ENCODE data around the gene EBF3.

EBF3 gene

DNA sequence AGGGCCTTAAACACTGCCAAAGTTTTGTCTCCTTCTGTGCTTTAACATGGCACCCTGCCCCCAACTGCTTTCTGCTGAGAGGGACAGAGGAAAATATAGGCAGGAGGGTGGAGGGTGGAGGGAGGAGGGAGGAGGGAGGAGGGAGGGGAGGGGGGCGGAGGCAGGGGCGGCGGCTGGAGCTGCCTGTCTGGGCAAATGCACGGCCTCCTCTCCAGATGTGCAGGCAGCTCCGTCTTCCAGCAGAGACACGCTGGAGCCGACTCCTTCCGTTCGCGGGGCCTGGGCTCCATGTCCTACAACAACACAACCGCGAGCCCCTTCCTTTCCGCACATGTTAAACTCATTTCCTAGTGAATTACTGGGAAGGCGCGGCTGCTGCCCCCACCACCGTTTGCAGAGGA is 14.2 kb downstream of the EBF3 start:
- Histone ChIP-seq H2BK120ac (ENCODE audit: low read depth, low read length) (no peak overlapping the region), H3K36me3 (replicated peaks in 1 of 2; ENCODE audit: control insufficient read depth in 2 of 2, insufficient read depth in 2 of 2, low read length in 2 of 2) (no peaks in the 10 kb centered on the region), H3K9me3 (replicated peaks in 1 of 2; ENCODE audit: control insufficient read depth in 2 of 2, insufficient read depth in 1 of 2, low read depth in 1 of 2, low read length in 2 of 2) (no peaks in the 10 kb centered on the region), H3K4me1 (ENCODE audit: control insufficient read depth in 2 of 2, insufficient read depth in 1 of 2, low read depth in 1 of 2, low read length in 2 of 2) (peaks cover 20 to 37% of the 10 kb centered on the region in 2 donors), H3K4me3 (ENCODE audit: low read length in 2 of 2) (peak overlapping the region in 1 of 2 donors; percentile 26), H3K23ac (ENCODE audit: low read depth, low read length, poor library complexity) (no peak overlapping the region), H2AK5ac (ENCODE audit: low read depth, low read length) (no peak overlapping the region), H3K18ac (ENCODE audit: low read length) (peak overlapping the region; percentile 53), H4K91ac (ENCODE audit: low read depth, low read length, poor library complexity) (no peak overlapping the region), H2BK12ac (ENCODE audit: low read length) (no peak overlapping the region), H2AFZ (ENCODE audit: low read length) (peak overlapping the region; percentile 95), H2BK5ac (ENCODE audit: low read length) (no peak overlapping the region), H2BK15ac (ENCODE audit: low read length) (no peak overlapping the region), H4K8ac (ENCODE audit: low read depth, low read length) (no peak overlapping the region), H3K4me2 (ENCODE audit: insufficient read depth, low read length, poor library complexity, severe bottlenecking) (peak overlapping the region; percentile 30), H3K27me3 (ENCODE audit: control insufficient read depth in 3 of 3, insufficient read depth in 3 of 3, low read depth in 1 of 3, low read length in 3 of 3) (no peaks in the 10 kb centered on the region), H3K27ac (replicated peaks; ENCODE audit: low read length) (no peak overlapping the region), H3K79me1 (ENCODE audit: low read depth, low read length) (no peaks in the 10 kb centered on the region), H3K9ac (ENCODE audit: low read depth, low read length, poor library complexity) (no peak overlapping the region), H3K4ac (ENCODE audit: low read length) (no peak overlapping the region), H3K14ac (ENCODE audit: low read length) (no peak overlapping the region)
- peak; percentile 21 for DNase-seq (ENCODE audit: low spot score)
- WGBS, 2 donors (ENCODE audit: extremely low coverage in 2 of 2, insufficient read length in 2 of 2, insufficient replicate concordance in 1 of 2) = no CpG with 5 or more reads among the region's 16 CpGs

DNA sequence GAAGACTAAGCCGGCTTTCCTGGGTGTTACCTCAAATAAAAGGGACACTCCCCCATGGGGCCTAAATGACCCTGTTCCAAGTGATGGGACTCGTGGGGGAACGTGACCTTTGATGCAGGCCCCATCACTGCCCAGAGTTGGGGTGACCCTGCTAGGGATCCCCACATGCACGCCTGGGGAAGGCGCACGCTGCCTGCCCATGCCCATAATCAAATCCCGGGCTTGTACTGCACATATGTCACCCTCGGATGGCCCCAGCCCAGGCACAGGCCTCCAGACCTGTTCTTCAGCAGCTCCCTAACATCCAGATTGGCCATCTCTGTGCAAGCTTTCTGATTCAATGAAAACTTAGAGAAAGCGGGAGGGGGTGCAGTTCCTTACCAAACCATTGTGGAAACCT is 14.7 kb downstream of the EBF3 start:
- no peak overlapping the region for H2BK12ac ChIP-seq (ENCODE audit: low read length)
- no peak overlapping the region for H2BK120ac ChIP-seq (ENCODE audit: low read depth, low read length)
- no peak overlapping the region for H3K9ac ChIP-seq (ENCODE audit: low read depth, low read length, poor library complexity)
- H4K91ac ChIP-seq (ENCODE audit: low read depth, low read length, poor library complexity) = no peak overlapping the region
- H2AK5ac ChIP-seq (ENCODE audit: low read depth, low read length) = peak overlapping the region; percentile 20
- peak overlapping the region; percentile 63 for H3K14ac ChIP-seq (ENCODE audit: low read length)
- H3K4me2 ChIP-seq (ENCODE audit: insufficient read depth, low read length, poor library complexity, severe bottlenecking) = no peak overlapping the region
- H4K8ac ChIP-seq (ENCODE audit: low read depth, low read length) = no peak overlapping the region
- no peaks in the 10 kb centered on the region for H3K36me3 ChIP-seq (replicated peaks in 1 of 2; ENCODE audit: control insufficient read depth in 2 of 2, insufficient read depth in 2 of 2, low read length in 2 of 2)
- no peaks in the 10 kb centered on the region for H3K9me3 ChIP-seq (replicated peaks in 1 of 2; ENCODE audit: control insufficient read depth in 2 of 2, insufficient read depth in 1 of 2, low read depth in 1 of 2, low read length in 2 of 2)
- peak overlapping the region; percentile 66 for H3K18ac ChIP-seq (ENCODE audit: low read length)
- no peak for DNase-seq (ENCODE audit: low spot score)
- peaks cover 20 to 37% of the 10 kb centered on the region in 2 donors for H3K4me1 ChIP-seq (ENCODE audit: control insufficient read depth in 2 of 2, insufficient read depth in 1 of 2, low read depth in 1 of 2, low read length in 2 of 2)
- H2AFZ ChIP-seq (ENCODE audit: low read length) = peak overlapping the region; percentile 68
- no peak overlapping the region for H3K27ac ChIP-seq (replicated peaks; ENCODE audit: low read length)
- H2BK15ac ChIP-seq (ENCODE audit: low read length) = no peak overlapping the region
- H3K27me3 ChIP-seq (ENCODE audit: control insufficient read depth in 3 of 3, insufficient read depth in 3 of 3, low read depth in 1 of 3, low read length in 3 of 3) = no peaks in the 10 kb centered on the region
- H2BK5ac ChIP-seq (ENCODE audit: low read length) = no peak overlapping the region
- H3K79me1 ChIP-seq (ENCODE audit: low read depth, low read length) = no peaks in the 10 kb centered on the region
- no CpG with 5 or more reads among the region's 9 CpGs for WGBS, 2 donors (ENCODE audit: extremely low coverage in 2 of 2, insufficient read length in 2 of 2, insufficient replicate concordance in 1 of 2)
- no peak overlapping the region for H3K23ac ChIP-seq (ENCODE audit: low read depth, low read length, poor library complexity)
- H3K4ac ChIP-seq (ENCODE audit: low read length) = no peak overlapping the region
- H3K4me3 ChIP-seq (ENCODE audit: low read length in 2 of 2) = no peak overlapping the region

DNA sequence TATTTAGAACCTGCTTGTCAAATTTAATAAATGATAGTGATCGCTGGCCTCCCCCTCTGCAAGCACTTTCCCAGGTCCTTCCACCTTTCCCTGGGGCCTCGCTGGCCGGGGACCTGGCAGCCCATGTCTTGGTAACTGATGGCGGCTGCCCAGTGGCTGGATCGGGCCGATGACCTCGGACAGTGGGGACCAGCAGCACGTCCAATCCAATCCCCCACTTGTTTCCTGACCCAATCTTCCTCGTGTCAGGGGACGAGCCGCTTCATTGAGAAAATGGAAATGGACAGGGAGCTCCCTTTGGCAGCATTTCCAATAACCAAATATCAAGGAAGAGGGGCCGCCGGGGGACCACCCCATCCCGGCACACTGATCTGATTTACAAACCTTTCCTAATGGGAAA is 17.2 kb downstream of the EBF3 start:
- Histone ChIP-seq H3K14ac (ENCODE audit: low read length) (no peak overlapping the region), H2BK5ac (ENCODE audit: low read length) (no peak overlapping the region), H3K27ac (replicated peaks; ENCODE audit: low read length) (no peak overlapping the region), H3K9ac (ENCODE audit: low read depth, low read length, poor library complexity) (no peak overlapping the region), H2BK120ac (ENCODE audit: low read depth, low read length) (no peak overlapping the region), H3K27me3 (ENCODE audit: control insufficient read depth in 3 of 3, insufficient read depth in 3 of 3, low read depth in 1 of 3, low read length in 3 of 3) (no peaks in the 10 kb centered on the region), H2AFZ (ENCODE audit: low read length) (no peak overlapping the region), H3K79me1 (ENCODE audit: low read depth, low read length) (no peaks in the 10 kb centered on the region), H3K4ac (ENCODE audit: low read length) (no peak overlapping the region), H4K91ac (ENCODE audit: low read depth, low read length, poor library complexity) (no peak overlapping the region), H3K23ac (ENCODE audit: low read depth, low read length, poor library complexity) (no peak overlapping the region), H2BK15ac (ENCODE audit: low read length) (no peak overlapping the region), H3K18ac (ENCODE audit: low read length) (peak overlapping the region; percentile 82), H3K9me3 (replicated peaks in 1 of 2; ENCODE audit: control insufficient read depth in 2 of 2, insufficient read depth in 1 of 2, low read depth in 1 of 2, low read length in 2 of 2) (no peaks in the 10 kb centered on the region), H3K36me3 (replicated peaks in 1 of 2; ENCODE audit: control insufficient read depth in 2 of 2, insufficient read depth in 2 of 2, low read length in 2 of 2) (no peaks in the 10 kb centered on the region), H2BK12ac (ENCODE audit: low read length) (no peak overlapping the region), H2AK5ac (ENCODE audit: low read depth, low read length) (no peak overlapping the region), H3K4me2 (ENCODE audit: insufficient read depth, low read length, poor library complexity, severe bottlenecking) (no peak overlapping the region), H3K4me3 (ENCODE audit: low read length in 2 of 2) (no peak overlapping the region), H4K8ac (ENCODE audit: low read depth, low read length) (no peak overlapping the region), H3K4me1 (ENCODE audit: control insufficient read depth in 2 of 2, insufficient read depth in 1 of 2, low read depth in 1 of 2, low read length in 2 of 2) (peaks cover 14 to 23% of the 10 kb centered on the region in 2 donors)
- WGBS, 2 donors (ENCODE audit: extremely low coverage in 2 of 2, insufficient read length in 2 of 2, insufficient replicate concordance in 1 of 2) = no CpG with 5 or more reads among the region's 14 CpGs
- DNase-seq (ENCODE audit: low spot score) = no peak

GRCh38 chr10:129945941-129946760 is 17.9 kb downstream of the EBF3 start:
- no peaks in the 10 kb centered on the region for H3K27me3 ChIP-seq (ENCODE audit: control insufficient read depth in 3 of 3, insufficient read depth in 3 of 3, low read depth in 1 of 3, low read length in 3 of 3)
- H3K4me2 ChIP-seq (ENCODE audit: insufficient read depth, low read length, poor library complexity, severe bottlenecking) = no peak overlapping the region
- H4K91ac ChIP-seq (ENCODE audit: low read depth, low read length, poor library complexity) = no peak overlapping the region
- no peak overlapping the region for H4K8ac ChIP-seq (ENCODE audit: low read depth, low read length)
- no peak for DNase-seq (ENCODE audit: low spot score)
- no peak overlapping the region for H3K4ac ChIP-seq (ENCODE audit: low read length)
- H2BK120ac ChIP-seq (ENCODE audit: low read depth, low read length) = no peak overlapping the region
- H3K4me1 ChIP-seq (ENCODE audit: control insufficient read depth in 2 of 2, insufficient read depth in 1 of 2, low read depth in 1 of 2, low read length in 2 of 2) = peaks cover 12 to 16% of the 10 kb centered on the region in 2 donors
- H3K9ac ChIP-seq (ENCODE audit: low read depth, low read length, poor library complexity) = no peak overlapping the region
- H2AFZ ChIP-seq (ENCODE audit: low read length) = no peak overlapping the region
- H2BK12ac ChIP-seq (ENCODE audit: low read length) = no peak overlapping the region
- no peak overlapping the region for H2AK5ac ChIP-seq (ENCODE audit: low read depth, low read length)
- no peaks in the 10 kb centered on the region for H3K9me3 ChIP-seq (replicated peaks in 1 of 2; ENCODE audit: control insufficient read depth in 2 of 2, insufficient read depth in 1 of 2, low read depth in 1 of 2, low read length in 2 of 2)
- no CpG with 5 or more reads among the region's 26 CpGs for WGBS, 2 donors (ENCODE audit: extremely low coverage in 2 of 2, insufficient read length in 2 of 2, insufficient replicate concordance in 1 of 2)
- no peak overlapping the region for H3K27ac ChIP-seq (replicated peaks; ENCODE audit: low read length)
- no peak overlapping the region for H2BK15ac ChIP-seq (ENCODE audit: low read length)
- no peak overlapping the region for H2BK5ac ChIP-seq (ENCODE audit: low read length)
- H3K18ac ChIP-seq (ENCODE audit: low read length) = no peak overlapping the region
- H3K79me1 ChIP-seq (ENCODE audit: low read depth, low read length) = no peaks in the 10 kb centered on the region
- H3K23ac ChIP-seq (ENCODE audit: low read depth, low read length, poor library complexity) = no peak overlapping the region
- H3K4me3 ChIP-seq (ENCODE audit: low read length in 2 of 2) = no peak overlapping the region
- no peaks in the 10 kb centered on the region for H3K36me3 ChIP-seq (replicated peaks in 1 of 2; ENCODE audit: control insufficient read depth in 2 of 2, insufficient read depth in 2 of 2, low read length in 2 of 2)
- H3K14ac ChIP-seq (ENCODE audit: low read length) = no peak overlapping the region

Data from neuronal stem cell (in vitro differentiated cells).